Measurements from ENCODE around the gene ATXN10.

Gene ATXN10

DNA sequence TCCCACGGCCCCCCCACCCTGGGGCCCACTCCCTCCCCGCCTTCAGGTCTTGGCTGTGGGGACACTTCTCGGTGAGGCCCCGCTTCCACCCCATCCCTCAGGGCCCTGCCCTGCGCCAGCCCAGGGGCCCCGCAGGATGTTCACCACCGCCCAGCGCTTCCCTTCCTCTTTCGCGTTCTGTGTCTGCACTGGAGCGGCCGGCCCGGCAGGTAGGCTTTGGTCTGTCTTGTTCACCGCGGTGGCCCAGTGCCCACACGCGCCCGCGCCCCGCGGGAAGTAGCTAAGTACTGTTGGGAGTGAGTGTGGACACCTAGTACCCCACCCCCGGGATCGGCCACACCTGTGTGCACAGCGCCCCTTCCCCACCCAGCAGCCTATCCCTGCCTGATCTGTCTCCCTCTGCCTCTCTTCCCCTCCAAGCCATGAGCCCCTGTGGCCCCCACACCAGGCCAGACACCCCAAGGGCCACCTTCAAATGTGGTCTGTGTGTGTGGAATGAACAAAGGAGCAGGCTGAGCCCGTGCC is 219.9 kb downstream of the ATXN10 start:
- DNase-seq, result no peak
- TF ChIP-seq, protein P1, sequence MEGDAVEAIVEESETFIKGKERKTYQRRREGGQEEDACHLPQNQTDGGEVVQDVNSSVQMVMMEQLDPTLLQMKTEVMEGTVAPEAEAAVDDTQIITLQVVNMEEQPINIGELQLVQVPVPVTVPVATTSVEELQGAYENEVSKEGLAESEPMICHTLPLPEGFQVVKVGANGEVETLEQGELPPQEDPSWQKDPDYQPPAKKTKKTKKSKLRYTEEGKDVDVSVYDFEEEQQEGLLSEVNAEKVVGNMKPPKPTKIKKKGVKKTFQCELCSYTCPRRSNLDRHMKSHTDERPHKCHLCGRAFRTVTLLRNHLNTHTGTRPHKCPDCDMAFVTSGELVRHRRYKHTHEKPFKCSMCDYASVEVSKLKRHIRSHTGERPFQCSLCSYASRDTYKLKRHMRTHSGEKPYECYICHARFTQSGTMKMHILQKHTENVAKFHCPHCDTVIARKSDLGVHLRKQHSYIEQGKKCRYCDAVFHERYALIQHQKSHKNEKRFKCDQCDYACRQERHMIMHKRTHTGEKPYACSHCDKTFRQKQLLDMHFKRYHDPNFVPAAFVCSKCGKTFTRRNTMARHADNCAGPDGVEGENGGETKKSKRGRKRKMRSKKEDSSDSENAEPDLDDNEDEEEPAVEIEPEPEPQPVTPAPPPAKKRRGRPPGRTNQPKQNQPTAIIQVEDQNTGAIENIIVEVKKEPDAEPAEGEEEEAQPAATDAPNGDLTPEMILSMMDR (IDR thresholded peaks at IDR 0.05; ENCODE audit: low read depth, low read length), result no peak
- H3K4me3 ChIP-seq (ENCODE audit: low read depth, low read length), result no peak overlapping the region
- H3K9me3 ChIP-seq (ENCODE audit: severe bottlenecking), result no peaks in the 10 kb centered on the region
- H3K27ac ChIP-seq, result no peak overlapping the region
- peaks cover 48% of the 10 kb centered on the region for H3K27me3 ChIP-seq (ENCODE audit: insufficient read depth, low read depth, severe bottlenecking)
- no peaks in the 10 kb centered on the region for H3K36me3 ChIP-seq

DNA sequence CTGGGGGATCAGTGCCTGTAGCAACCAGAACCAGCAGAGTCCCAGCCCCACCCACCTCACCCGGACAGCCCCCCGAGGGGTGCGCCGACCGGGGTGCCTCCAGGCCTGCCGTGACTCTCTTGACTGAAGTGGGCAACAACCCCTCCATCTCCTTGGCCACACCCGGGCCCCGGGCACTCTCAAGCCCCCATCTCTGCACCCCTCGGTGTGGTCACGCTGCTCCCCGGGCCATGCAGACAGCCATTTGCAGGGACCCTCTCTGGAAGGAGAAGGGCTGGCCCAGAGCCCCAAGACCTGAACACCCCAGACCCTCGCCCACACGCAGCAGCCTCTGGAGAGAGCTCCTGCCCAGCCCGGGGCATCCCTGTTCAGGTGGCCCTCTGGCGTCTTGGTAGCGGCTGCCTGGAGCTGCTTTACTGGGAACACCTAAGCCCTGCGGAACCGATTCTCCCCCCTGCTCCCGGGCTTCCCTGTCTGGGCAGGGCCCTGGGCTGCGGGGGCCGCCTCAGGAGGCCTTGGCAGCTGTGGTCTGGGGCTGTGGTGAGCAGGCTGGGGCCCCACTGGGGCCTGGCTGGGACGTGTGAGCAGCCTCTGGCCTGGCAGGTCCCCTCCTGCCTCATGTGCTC is 220.5 kb downstream of the ATXN10 start:
- H3K9me3 ChIP-seq (ENCODE audit: severe bottlenecking), result no peaks in the 10 kb centered on the region

DNA sequence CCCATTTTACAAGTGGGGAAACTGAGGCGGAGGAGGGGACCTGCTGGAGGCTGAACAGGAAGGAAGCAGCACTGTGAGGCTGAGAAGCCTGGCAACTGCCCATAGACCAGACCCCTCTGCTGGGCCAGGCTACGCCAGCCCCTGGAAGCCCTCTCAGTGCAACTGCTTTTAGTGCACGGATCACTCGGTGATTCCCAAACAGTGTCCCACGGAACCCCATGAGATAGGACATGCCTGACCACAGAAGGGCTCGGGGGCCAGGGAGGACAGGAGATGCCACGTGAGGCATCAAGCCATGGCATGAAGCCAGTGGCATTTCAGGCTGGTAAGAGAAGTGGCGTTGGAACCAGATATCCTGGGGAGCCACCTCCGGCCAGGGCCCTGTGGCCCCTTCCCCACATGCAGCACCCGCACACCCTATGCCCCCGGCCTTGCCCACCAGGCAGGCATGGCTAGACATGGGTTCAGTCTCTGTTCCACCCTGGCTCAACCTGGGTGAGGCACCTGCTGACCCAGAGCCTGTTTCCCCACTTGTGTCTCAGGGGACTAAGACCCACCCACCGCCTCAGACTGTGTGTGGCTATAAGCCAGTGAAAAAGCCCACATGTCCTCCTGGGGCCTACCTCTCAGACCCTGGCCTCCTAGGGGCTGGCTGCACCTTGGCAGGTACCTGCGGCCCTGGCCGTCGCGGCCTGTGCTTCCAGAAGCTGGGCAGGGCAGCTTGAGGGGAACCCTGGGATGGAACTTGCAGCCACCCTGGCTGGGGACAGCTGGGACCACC is 221.2 kb downstream of the ATXN10 start:
- H3K27ac ChIP-seq, result no peak overlapping the region
- TF ChIP-seq, protein P1 (IDR thresholded peaks at IDR 0.05; ENCODE audit: low read depth, low read length), result no peak
- DNase-seq, result no peak
- peaks cover 58% of the 10 kb centered on the region for H3K27me3 ChIP-seq (ENCODE audit: insufficient read depth, low read depth, severe bottlenecking)
- no peaks in the 10 kb centered on the region for H3K36me3 ChIP-seq
- no peak overlapping the region for H3K4me3 ChIP-seq (ENCODE audit: low read depth, low read length)
- H3K9me3 ChIP-seq (ENCODE audit: severe bottlenecking), result no peaks in the 10 kb centered on the region

More for the DNA sequence above, 220.5 kb downstream of the ATXN10 start:
- H3K27me3 ChIP-seq (ENCODE audit: insufficient read depth, low read depth, severe bottlenecking), result peaks cover 50% of the 10 kb centered on the region
- no peak overlapping the region for H3K27ac ChIP-seq
- H3K4me3 ChIP-seq (ENCODE audit: low read depth, low read length), result no peak overlapping the region
- no peak for DNase-seq
- TF ChIP-seq, protein P1 (IDR thresholded peaks at IDR 0.05; ENCODE audit: low read depth, low read length), result no peak
- H3K36me3 ChIP-seq, result no peaks in the 10 kb centered on the region

DNA sequence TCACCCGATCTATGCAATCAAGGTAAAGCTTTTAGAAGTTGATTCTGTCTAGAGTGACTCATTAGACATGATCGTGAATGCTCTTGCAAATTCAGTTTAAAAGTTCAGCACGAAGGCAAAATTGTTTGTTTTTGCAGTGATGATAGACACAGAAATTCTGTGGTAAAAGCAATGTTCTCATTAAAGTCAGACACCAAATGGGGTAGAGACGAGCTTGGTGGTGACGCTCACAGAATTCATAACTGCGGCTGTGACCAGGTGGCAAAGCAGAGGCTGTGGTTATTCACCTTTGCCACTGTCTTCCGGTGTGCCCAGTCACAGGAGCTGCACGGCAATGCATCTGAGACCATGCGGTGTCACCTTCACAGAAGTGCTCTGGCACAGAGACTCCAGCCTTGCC is 221.9 kb downstream of the ATXN10 start:
- no peak overlapping the region for H3K27ac ChIP-seq
- peaks cover 64% of the 10 kb centered on the region for H3K27me3 ChIP-seq (ENCODE audit: insufficient read depth, low read depth, severe bottlenecking)
- no peaks in the 10 kb centered on the region for H3K36me3 ChIP-seq
- DNase-seq, result no peak
- no peak overlapping the region for H3K4me3 ChIP-seq (ENCODE audit: low read depth, low read length)
- no peaks in the 10 kb centered on the region for H3K9me3 ChIP-seq (ENCODE audit: severe bottlenecking)
- TF ChIP-seq, protein P1 (IDR thresholded peaks at IDR 0.05; ENCODE audit: low read depth, low read length), result no peak
